HL-60 (cell line): Measurements from ENCODE around the gene FLOT2.

ENCODE experiments used
- CTCF ChIP-seq: IDR thresholded peaks from one replicate; pipeline ENCODE4 v1.5.1; 2011; ENCODE audit warnings: low read length, control low read depth, inconsistent platforms; ENCODE audit not compliant: insufficient read depth
- GABPA ChIP-seq: IDR thresholded peaks from 2 replicates; pipeline ENCODE4 v1.6.1; 2012; ENCODE audit warnings: low read depth
- POLR2AphosphoS5 ChIP-seq: IDR thresholded peaks from 2 replicates; pipeline ENCODE4 v1.6.1; 2012; ENCODE audit warnings: low read depth
- REST ChIP-seq: IDR thresholded peaks from 2 replicates; pipeline ENCODE4 v1.6.1; 2012; ENCODE audit warnings: low read depth; ENCODE audit not compliant: insufficient replicate concordance
- SPI1 ChIP-seq: IDR thresholded peaks from 2 replicates; pipeline ENCODE4 v1.6.1; 2012; ENCODE audit warnings: low read depth, mild to moderate bottlenecking, borderline replicate concordance

- no peak for TF ChIP-seq CTCF
- no peak for TF ChIP-seq REST
- TF ChIP-seq POLR2AphosphoS5, result no peak
- no peak for TF ChIP-seq GABPA
- TF ChIP-seq SPI1, result no peak
Measured at GRCh38 chr17:28935744-28936460, 38.4 kb upstream of the FLOT2 start.
